Activated naive CD4-positive, alpha-beta T cell treated with Interleukin-2 at 50 U/mL for 16 hours (primary cell): Measurements from ENCODE around the gene FBLN1.
"Not testable (repeated sequence)": the region's sequence is repeated elsewhere in the genome, so short reads cannot be mapped to it uniquely, and the experiment has no call there.

Source experiments
- DNase-seq: peaks from one replicate; pipeline ENCODE4 v3.0.0-alpha.2; 2020

The FBLN1 gene

DNA sequence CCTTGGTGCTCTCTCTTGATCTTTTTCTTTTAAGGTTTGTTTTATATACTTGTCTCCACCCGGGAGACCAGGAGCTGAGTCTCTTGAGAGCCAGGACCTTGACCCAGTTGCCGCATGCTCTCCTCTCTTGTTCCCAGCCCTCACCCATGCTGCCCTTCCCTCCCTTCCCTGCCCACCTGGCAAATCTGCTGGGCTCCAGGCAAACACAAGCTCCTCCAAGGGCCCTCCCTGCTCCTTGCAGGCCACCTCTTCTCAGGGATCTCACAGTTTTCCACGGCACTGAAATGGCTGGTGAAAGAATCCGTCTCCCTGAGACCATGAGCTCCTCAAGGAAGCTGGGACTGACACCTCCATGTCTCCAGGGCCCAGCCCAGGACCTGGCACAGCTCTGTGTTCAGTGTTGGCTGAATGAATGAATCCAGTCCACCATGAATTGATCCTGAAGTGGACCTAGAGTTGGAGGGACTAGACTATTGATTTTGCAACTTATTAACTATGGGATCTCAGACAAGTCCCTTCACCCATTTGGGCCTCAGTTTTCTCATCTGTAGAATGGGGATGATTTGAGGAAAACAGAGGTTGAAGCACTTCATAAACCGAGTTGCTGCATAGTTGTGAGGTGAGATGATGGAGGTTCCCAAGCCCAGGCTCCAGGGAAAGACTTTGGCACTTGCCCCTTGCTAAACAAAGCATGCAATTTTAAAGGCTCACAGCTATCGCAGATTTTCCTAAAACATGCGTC, 25.1 kb upstream of the FBLN1 start:
- no peak for DNase-seq

DNA sequence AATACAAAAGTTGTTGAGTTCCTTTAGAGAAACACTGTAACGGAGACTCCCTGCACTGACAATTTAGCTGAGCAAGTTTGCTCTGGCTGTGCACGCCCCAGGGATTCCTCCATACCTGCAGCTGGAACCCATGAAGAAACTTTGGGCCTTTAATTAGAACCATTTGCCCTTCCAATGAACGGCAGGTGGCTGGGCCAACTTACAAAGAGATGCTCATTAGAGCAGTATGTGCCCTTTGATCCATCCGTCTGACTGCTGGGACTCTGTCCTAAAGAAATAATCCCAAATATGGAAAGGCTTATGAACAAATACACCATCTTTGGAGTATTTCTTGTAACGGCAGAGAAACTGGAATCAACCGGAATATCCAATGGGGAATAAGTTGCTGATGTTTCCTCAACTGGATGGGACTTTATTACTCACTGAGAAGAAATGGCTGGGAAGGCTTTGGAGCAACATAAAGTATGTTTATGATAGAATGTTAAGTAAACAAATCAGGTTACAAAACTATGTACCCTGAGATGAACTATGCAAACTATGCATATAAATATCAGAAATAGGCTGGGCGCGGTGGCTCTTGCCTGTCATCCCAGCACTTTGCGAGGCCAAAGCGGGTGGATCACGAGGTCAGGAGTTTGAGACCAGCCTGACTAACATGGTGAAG, 24.4 kb upstream of the FBLN1 start:
- DNase-seq = no peak

- no peak for DNase-seq
Observed at GRCh38 chr22:45480717-45481116, 22.0 kb upstream of the FBLN1 start.

GRCh38 chr22:45481661-45482060, 21.0 kb upstream of the FBLN1 start:
- no peak for DNase-seq

- no peak for DNase-seq
Observed at GRCh38 chr22:45482169-45482568, 20.5 kb upstream of the FBLN1 start.

DNA sequence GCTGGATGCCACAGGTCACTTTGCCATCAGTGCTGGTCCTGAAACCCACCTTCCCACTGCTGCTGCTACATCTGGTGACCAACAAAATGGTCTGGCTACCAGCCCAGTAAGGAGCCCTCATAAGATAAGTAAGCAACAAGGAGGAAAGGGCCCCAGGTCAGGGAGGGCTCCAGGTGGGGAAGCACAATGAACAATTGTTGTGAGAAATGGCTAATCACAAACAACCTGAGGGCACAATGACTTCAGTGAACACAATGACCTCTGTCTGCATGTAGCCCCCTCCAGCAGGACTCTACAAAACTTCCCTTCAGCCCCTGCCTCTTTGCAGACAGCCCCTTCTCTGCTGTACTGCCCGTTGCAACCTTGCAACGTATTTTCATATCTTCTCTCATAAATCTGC, 19.4 kb upstream of the FBLN1 start:
- DNase-seq = no peak

DNA sequence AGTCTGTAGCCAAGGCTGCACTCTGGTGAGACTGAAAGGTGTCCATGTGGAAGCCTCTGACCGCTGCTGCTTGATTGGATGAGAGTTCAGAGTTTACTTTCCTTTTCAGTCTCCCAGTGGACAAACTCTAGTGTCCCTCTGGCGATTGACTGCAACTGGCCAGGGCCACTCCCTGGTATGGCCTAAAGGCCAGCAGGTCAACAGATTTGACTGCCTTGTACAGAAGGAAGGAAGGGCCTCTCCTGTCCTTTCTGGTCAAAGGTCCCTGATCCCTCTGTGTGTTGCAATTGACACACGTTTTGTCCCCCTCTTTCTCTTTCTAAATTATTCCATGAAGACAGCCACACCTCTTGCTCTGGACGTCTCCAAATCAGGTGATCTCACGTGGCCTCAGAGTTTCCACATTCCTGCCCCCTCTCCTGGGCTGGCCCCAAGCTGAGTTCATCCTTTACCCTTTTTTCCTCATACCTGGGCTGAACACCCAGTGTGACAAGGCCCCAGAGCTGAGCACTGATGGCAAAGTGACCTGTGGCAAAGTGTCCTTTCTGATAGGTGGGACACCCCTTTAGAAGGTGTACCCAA, 18.7 kb upstream of the FBLN1 start:
- DNase-seq = no peak

GRCh38 chr22:45484742-45485141, 17.9 kb upstream of the FBLN1 start:
- no peak for DNase-seq

- no peak for DNase-seq
Observed at GRCh38 chr22:45485261-45485660, 17.4 kb upstream of the FBLN1 start.

- no peak for DNase-seq
Observed at GRCh38 chr22:45488764-45489370, 13.8 kb upstream of the FBLN1 start.

DNA sequence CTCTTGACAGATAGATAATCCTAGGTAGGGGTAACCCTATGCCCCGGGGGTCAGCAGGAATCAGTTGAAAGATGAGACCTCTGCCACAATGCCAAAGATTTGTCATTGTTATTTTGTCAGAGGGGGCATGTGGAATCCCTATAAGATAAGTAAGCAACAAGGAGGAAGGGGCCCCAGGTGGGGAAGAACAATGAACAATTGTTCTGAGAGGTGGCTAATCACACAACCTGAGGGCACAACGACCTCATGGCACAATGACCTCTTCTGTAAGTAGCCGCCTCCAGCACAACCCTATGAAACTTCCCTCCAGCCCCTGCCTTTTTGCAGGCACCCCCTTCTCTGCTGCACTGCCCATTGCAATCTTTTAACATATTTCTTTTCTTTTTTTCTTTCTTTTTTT, 11.8 kb upstream of the FBLN1 start:
- DNase-seq = no peak

DNA sequence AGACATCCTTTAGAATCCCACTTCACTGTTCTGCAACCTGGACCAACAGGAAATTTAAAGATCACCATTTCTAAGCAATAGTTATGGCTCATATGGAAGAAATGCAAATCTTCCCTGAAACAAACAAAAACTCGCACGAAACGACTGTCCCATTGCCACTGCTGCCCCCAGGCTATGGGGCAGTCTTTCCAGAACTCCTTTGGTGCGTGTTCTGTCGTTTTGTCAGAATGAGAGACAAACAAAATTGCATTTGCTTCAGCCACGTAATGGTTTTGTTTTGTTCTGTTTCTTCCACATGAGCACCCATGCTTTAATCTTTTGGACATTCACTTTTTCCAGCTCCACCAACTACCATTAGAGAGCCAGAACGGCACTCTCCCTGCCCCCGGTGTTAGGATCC, 10.8 kb upstream of the FBLN1 start:
- no peak for DNase-seq

DNA sequence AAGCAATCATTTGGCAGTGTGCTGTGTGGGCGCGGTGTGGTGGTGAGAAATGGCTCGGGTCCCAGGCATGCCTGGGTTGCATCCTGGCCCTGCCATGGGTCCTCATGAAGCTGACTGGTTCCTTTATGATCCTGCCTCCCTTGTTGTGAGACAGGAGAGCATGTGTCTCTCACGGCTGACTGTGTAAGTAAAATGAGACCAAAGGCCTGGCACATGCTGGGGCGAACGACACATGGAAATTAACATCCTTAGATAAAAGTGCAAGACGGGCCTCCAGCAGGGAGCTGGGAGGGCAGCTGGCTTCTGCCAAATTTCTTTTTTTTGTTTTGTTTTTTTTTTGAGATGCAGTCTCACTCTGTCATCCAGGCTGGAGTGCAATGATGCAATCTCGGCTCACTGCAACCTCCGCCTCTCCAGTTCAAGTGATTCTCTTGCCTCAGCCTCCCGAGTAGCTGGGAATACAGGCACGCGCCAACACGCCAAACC, 9.4 kb upstream of the FBLN1 start:
- no peak for DNase-seq

GRCh38 chr22:45494306-45494705, 8.4 kb upstream of the FBLN1 start:
- DNase-seq = not testable (repeated sequence)

- not testable (repeated sequence) for DNase-seq
Observed at GRCh38 chr22:45495616-45496015, 7.1 kb upstream of the FBLN1 start.

DNA sequence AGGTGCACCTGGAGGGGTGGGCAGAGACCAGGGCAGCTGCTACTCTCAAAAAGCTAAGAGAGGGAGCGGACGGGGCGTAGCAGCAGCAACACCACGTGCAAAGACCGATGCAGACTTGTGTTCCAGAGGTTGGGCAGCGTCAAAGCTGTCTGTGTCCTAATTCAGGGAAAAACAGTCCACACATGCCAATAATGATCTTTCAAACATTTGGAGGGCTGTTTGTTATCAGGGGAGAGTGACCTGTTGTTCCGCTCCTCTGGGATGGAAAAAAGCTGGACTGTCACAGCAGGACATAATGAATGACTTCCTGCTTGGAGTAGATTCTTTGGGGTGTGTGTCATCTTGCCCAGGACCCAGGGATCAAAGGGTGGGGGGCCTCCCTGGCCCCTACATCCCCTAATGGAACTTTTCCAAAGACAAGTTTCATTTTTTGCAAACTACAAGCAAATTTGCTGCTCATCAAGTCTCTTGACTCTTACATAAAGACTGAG, 6.2 kb upstream of the FBLN1 start:
- DNase-seq = no peak

DNA sequence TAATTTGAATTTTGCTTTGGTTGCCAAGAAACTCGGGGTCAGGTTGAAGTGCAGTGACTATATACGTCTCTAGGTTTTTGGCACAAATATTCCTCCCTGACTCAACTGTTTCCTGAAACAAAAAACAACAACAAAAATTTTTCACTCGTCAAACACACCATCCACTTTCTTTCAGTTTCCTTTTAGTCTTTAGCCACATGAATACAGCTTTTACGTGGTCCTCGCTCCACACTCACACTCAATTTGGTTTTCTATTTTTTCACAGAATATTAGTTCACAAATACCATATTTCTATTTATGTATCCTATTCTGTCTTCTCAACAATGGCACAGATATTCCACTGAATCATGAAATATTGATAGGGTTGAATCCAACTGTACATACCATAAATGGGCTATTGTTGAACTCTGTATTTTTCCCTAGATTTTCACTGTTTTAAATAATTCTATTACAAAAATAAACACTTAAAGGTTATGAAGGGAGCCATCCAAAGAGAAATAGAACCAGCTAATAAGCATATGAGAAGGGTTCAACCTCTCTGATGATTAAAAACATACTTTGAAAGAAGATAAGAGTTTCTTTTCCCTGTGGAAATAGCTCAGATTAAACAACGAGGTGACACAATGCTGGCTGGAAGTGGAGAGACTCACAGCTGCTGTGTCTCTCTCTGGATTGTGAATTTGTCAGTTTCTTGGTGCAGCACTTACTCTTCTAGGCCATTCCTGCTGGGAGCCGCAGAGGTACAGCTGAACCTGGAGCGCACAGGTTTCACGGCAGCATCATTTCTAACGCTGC, 5.1 kb upstream of the FBLN1 start:
- DNase-seq = no peak

GRCh38 chr22:45499746-45500145, 2.9 kb upstream of the FBLN1 start:
- no peak for DNase-seq

DNA sequence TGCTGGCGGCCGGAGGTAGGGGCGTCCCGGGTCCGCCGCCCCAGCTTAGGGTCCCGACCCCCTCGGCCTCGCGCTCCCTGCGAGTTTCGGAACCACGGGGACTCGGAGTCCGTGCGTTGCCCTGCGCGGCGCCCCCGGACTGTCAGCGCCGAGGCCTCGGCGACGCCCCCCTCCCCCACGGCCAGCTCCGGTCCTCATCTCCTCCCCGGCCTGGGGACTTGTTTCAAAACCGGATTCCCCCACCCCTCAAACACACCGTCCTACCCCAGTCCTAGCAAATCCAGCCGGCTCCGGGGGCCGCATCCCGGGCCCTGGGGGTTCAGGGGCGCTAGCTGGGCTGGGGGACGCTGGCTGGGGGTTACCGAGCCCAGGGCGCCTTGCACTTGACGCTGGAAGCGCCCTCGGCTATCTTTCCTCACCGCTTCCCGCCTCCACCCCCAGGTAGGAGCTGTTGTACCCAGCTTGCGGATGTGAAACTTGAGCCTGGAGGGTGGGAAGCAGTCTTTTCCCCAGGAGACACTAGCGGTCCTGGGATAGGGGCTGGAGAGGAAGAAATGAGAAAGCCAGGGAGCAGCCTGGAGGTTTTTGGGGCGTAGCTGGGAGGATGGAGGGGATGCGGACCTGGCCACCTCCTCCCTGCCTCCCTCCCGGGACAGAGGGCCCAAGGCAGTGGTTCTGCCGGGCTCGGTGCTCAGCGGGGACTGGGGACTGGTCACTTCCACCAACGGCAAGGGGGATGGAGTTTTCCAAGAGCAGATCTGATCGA, 550 bp downstream of the FBLN1 start:
- no peak for DNase-seq

DNA sequence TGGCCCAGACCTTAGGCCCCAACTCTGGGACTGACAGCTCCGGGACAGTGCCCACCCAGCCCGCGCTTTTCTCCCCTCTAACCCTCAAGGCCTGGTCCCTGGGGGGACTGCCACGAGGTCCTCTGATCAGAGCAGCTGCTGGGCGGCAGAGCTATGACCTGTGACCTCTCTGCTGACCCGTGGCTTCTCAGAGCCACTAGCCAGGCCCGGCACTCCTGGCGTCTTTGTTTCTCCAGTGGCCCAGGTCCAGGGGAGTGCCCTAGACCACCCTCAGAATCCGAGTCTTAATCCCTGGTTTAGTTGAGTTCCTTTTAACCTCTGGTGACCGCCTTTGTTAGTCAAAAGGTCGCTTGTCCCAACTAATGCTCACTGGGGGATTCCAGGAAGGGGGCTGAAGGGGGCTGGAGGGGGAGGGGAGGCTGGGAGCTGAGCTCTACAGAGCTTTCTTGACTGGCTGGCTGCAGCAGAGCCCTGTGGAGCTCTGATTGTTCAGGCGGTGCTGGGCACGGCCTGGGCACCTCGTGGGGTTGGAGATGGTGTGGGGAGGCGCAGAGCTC, 1.2 kb downstream of the FBLN1 start:
- DNase-seq = no peak
